GM19238 (cell line): ENCODE data around the gene PPP1R3E.

Experiments
- DNase-seq: peaks from one replicate; pipeline ENCODE4 v3.0.0; 2011; ENCODE audit warnings: low spot score; ENCODE audit not compliant: insufficient read length

The PPP1R3E gene

DNA sequence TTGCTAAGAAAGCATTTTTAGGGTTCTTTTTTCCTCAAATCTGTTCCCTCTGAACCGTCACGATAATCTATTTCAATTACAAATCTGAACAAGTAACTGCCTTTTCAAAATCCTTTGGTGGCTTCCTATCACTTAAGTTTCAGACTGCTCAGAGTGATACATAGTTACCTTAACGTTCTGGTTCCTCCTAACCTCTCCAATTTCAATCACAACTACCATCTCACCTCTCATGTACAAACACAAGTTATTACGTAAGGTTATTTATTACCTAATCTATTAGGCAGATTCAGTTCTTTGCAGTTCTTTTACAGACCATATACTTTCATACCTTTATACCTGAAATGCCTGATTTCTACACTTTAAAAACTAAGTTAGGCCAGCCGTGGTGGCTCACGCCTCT, 52.8 kb downstream of the PPP1R3E start:
- no peak for DNase-seq

GRCh38 chr14:23248601-23249000, 54.1 kb downstream of the PPP1R3E start:
- DNase-seq, result no peak
